ENCODE data around the gene ATP9A. TPM values are rescaled to one million over a fixed set of nuclear protein-coding genes. Genes with fewer than 3 reads are reported as not detected.

ATP9A gene
- polyA plus RNA-seq, 1 donor from 2014 or later: 56.1 TPM

- no peak overlapping the region for H2AFZ ChIP-seq (ENCODE audit: low read depth, low read length)
- H3K9me3 ChIP-seq (ENCODE audit: low read length): no peaks in the 10 kb centered on the region
- H3K36me3 ChIP-seq (ENCODE audit: insufficient read depth, low read length): no peaks in the 10 kb centered on the region
- H4K20me1 ChIP-seq (ENCODE audit: insufficient read depth): no peaks in the 10 kb centered on the region
- H3F3A ChIP-seq (ENCODE audit: insufficient read depth, low read length, poor library complexity, severe bottlenecking): no peaks in the 10 kb centered on the region
- H3K27ac ChIP-seq (ENCODE audit: low read length): no peak overlapping the region
- no peak overlapping the region for H3K9ac ChIP-seq (ENCODE audit: low read length)
- H3K79me2 ChIP-seq (replicated peaks; ENCODE audit: insufficient read depth, low read length): no peaks in the 10 kb centered on the region
- H3K9me2 ChIP-seq (ENCODE audit: insufficient read depth, low read length): no peaks in the 10 kb centered on the region
- TF ChIP-seq CTCF (IDR thresholded peaks at IDR 0.05; ENCODE audit: poor library complexity, severe bottlenecking): no peak
- TF ChIP-seq RAD21 (conservative IDR thresholded peaks at IDR 0.05): no peak
- no peak for TF ChIP-seq TAF1 (IDR thresholded peaks at IDR 0.05; ENCODE audit: low read depth)
- no peak for TF ChIP-seq REST (IDR thresholded peaks at IDR 0.05; ENCODE audit: borderline replicate concordance)
- no peak for TF ChIP-seq EP300 (conservative IDR thresholded peaks at IDR 0.05; ENCODE audit: poor library complexity, severe bottlenecking)
- no peak for TF ChIP-seq POLR2AphosphoS5 (IDR thresholded peaks at IDR 0.05)
- no peak for TF ChIP-seq EZH2 (IDR thresholded peaks at IDR 0.05; ENCODE audit: borderline replicate concordance, insufficient read depth, low read length, poor library complexity, severe bottlenecking)
- no peak for TF ChIP-seq MXI1 (conservative IDR thresholded peaks at IDR 0.05; ENCODE audit: poor library complexity, severe bottlenecking)
- TF ChIP-seq SMC3 (conservative IDR thresholded peaks at IDR 0.05; ENCODE audit: poor library complexity): no peak
- no peaks in the 10 kb centered on the region for H3K27me3 ChIP-seq (ENCODE audit: insufficient read depth, low read depth, low read length)
- no peak overlapping the region for H3K4me3 ChIP-seq (ENCODE audit: low read length)
- H3K4me2 ChIP-seq (ENCODE audit: low read length): no peak overlapping the region
Measured at GRCh38 chr20:51665543-51666118, 102.6 kb downstream of the ATP9A start.

GRCh38 chr20:51661609-51662178 lies 106.5 kb downstream of the ATP9A start:
- Histone ChIP-seq H2AFZ (ENCODE audit: low read depth, low read length) (no peak overlapping the region), H3K27me3 (ENCODE audit: insufficient read depth, low read depth, low read length) (no peaks in the 10 kb centered on the region), H3K9me3 (ENCODE audit: low read length) (no peaks in the 10 kb centered on the region), H3K27ac (ENCODE audit: low read length) (no peak overlapping the region), H3K4me3 (ENCODE audit: low read length) (no peak overlapping the region), H3K36me3 (ENCODE audit: insufficient read depth, low read length) (no peaks in the 10 kb centered on the region), H3F3A (ENCODE audit: insufficient read depth, low read length, poor library complexity, severe bottlenecking) (no peaks in the 10 kb centered on the region), H4K20me1 (ENCODE audit: insufficient read depth) (no peaks in the 10 kb centered on the region), H3K4me2 (ENCODE audit: low read length) (no peak overlapping the region), H3K9ac (ENCODE audit: low read length) (no peak overlapping the region), H3K9me2 (ENCODE audit: insufficient read depth, low read length) (no peaks in the 10 kb centered on the region), H3K79me2 (replicated peaks; ENCODE audit: insufficient read depth, low read length) (no peaks in the 10 kb centered on the region)
- TF ChIP-seq RAD21 (conservative IDR thresholded peaks at IDR 0.05): no peak
- no peak for TF ChIP-seq SMC3 (conservative IDR thresholded peaks at IDR 0.05; ENCODE audit: poor library complexity)

Data from neural cell (in vitro differentiated cells).